Adrenal gland (tissue), 5 donors: ENCODE measurements around the gene DDAH2.

Experiments
- CTCF ChIP-seq, 6 experiments: fragments of 450-650 bp in 4 of 6; fragments of 200-600 bp in 2 of 6; sonication (generic) in 1 of 6; IDR thresholded peaks; 1 replicate in 5 of 6; 2 replicates in 1 of 6; pipeline versions ENCODE4 v1.5.1 to v1.8.0; 2016 to 2021; ENCODE audit warnings: antibody characterized with exemption in 6 of 6, mild to moderate bottlenecking in 2 of 6, moderate library complexity in 1 of 6
- POLR2A ChIP-seq, 2 donors: fragments of 450-650 bp; IDR thresholded peaks; one replicate each; pipeline ENCODE4 v1.6.1; 2017; ENCODE audit warnings: antibody characterized with exemption in 2 of 2, mild to moderate bottlenecking in 2 of 2, moderate library complexity in 1 of 2
- donor health status: DM: no; HTN: no; CAD: no.

DNA sequence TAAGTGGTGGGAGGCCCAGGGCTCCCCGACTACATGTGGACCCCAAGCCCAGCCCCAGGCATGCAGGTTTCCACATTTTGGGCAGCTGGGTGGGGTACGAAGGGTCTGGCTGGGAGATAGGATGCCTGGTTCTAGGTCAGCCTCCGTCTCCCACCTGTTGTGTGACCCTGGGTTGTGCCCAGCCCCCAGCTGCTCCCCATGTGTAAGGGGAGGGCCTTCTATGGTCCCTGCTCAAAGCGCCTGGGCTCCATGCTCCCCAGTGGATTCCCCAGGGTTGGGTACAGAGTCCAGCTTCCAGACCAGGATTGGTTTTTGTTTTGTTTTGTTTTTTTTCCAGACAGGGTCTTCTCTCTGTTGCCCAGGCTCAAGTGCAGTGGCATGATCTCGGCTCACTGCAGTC lies 49.1 kb upstream of the DDAH2 start:
- TF ChIP-seq POLR2A (IDR thresholded peaks at IDR 0.05) (no peak), CTCF (IDR thresholded peaks at IDR 0.05) (no peak)
